ENCODE measurements around the gene DNAH7. TPM values are rescaled to one million over a fixed set of nuclear protein-coding genes. Genes with fewer than 3 reads are reported as not detected.
"Not testable (repeated sequence)": the region's sequence is repeated elsewhere in the genome, so short reads cannot be mapped to it uniquely, and the experiment has no call there.

The DNAH7 gene
- polyA plus RNA-seq, 1 donor, result 1.5 TPM

DNA sequence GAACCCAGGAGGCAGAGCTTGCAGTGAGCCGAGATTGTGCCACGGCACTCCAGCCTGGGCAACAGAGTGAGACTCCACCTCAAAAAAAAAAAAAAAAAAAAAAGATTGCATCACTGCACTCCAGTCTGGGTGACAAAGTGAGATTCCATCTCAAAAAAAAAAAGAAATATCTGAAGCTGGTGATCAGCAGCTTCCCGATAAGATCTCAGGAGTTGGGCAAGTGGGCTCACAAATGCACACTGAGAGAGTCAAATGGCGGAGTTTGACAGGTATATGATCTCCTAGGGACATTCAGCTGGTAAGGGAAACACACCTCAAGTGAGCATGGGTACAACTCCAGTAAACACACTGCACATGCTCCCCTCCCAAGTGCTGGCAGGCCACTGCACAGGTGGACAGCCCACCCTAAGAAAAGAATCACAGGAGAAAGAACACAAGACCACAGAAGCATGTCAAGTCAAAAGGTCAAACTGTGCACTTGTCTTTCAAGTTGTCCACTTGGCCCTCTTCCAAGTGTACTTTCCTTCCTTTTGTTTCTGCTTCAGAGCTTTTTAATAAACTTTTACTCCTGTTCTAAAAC lies 151.5 kb downstream of the DNAH7 start:
- not testable (repeated sequence) for H3K4me1 ChIP-seq (ENCODE audit: control insufficient read depth, insufficient read depth, low read length); DNase-seq; H3K4me3 ChIP-seq (ENCODE audit: low read length); H3K27ac ChIP-seq (ENCODE audit: low read length); H3K27me3 ChIP-seq (ENCODE audit: control insufficient read depth, insufficient read depth, low read length); H3K36me3 ChIP-seq (ENCODE audit: control insufficient read depth, insufficient read depth, low read length); H3K9me3 ChIP-seq (ENCODE audit: control insufficient read depth, low read depth, low read length)
- WGBS (ENCODE audit: insufficient coverage, low lambda C conversion rate), result no CpG with 5 or more reads among the region's 4 CpGs

- DNase-seq, result no peak
- Histone ChIP-seq H3K4me1 (ENCODE audit: control insufficient read depth, insufficient read depth, low read length) (no peaks in the 10 kb centered on the region), H3K27ac (ENCODE audit: low read length) (no peak overlapping the region), H3K4me3 (ENCODE audit: low read length) (no peak overlapping the region), H3K36me3 (ENCODE audit: control insufficient read depth, insufficient read depth, low read length) (no peaks in the 10 kb centered on the region), H3K27me3 (ENCODE audit: control insufficient read depth, insufficient read depth, low read length) (no peaks in the 10 kb centered on the region), H3K9me3 (ENCODE audit: control insufficient read depth, low read depth, low read length) (no peaks in the 10 kb centered on the region)
- WGBS (ENCODE audit: insufficient coverage, low lambda C conversion rate), result no CpG with 5 or more reads among the region's 4 CpGs
These were observed 156.6 kb downstream of the DNAH7 start for GRCh38 chr2:195912079-195912478.

GRCh38 chr2:195910570-195910969 lies 158.1 kb downstream of the DNAH7 start:
- Histone ChIP-seq H3K4me1 (ENCODE audit: control insufficient read depth, insufficient read depth, low read length) (no peaks in the 10 kb centered on the region), H3K27me3 (ENCODE audit: control insufficient read depth, insufficient read depth, low read length) (no peaks in the 10 kb centered on the region), H3K36me3 (ENCODE audit: control insufficient read depth, insufficient read depth, low read length) (no peaks in the 10 kb centered on the region), H3K27ac (ENCODE audit: low read length) (no peak overlapping the region), H3K4me3 (ENCODE audit: low read length) (no peak overlapping the region), H3K9me3 (ENCODE audit: control insufficient read depth, low read depth, low read length) (no peaks in the 10 kb centered on the region)
- 95% methylated on average over 4 of the region's 4 CpGs for whole genome bisulfite sequencing (ENCODE audit: insufficient coverage, low lambda C conversion rate)
- no peak for DNase-seq

DNA sequence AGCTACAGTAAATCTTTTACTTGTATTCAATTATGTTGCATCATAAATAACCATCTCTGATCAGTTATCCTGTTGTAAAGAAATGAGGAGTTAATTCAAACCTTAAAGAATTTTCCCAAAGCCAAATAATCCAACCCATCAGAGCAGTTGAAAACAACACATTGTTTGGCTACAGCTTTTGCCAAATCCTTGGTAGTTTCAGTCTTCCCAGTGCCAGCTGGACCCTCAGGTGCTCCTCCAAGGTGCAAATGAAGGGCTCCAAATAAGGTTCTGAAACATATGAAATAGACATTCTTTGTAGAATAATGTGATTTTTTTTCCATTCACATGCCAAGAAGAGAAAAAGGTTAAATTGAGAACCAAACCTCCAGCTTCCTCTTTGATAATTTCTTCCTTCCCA lies 158.7 kb downstream of the DNAH7 start:
- Histone ChIP-seq H3K36me3 (ENCODE audit: control insufficient read depth, insufficient read depth, low read length) (no peaks in the 10 kb centered on the region), H3K27me3 (ENCODE audit: control insufficient read depth, insufficient read depth, low read length) (no peaks in the 10 kb centered on the region), H3K4me1 (ENCODE audit: control insufficient read depth, insufficient read depth, low read length) (no peaks in the 10 kb centered on the region), H3K4me3 (ENCODE audit: low read length) (no peak overlapping the region), H3K9me3 (ENCODE audit: control insufficient read depth, low read depth, low read length) (no peaks in the 10 kb centered on the region), H3K27ac (ENCODE audit: low read length) (no peak overlapping the region)
- DNase-seq, result no peak

DNA sequence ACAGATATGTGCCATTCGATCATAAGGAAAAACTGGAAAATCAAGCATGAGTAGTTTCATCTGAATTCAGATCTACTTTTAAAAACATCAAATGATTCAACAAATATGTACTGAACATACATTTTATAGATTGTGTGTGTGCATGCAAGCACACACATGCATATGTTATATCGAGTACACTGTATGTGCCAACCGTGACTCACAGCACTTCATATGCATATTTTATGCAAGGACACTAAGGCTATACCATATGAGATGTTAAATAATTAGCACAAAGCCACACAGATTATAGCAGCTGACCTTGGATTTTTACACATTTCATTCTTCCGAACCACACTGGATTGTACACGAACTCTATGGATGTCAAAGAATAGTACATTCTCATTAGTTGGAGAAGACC lies 161.2 kb downstream of the DNAH7 start:
- H3K27ac ChIP-seq (ENCODE audit: low read length), result no peak overlapping the region
- H3K27me3 ChIP-seq (ENCODE audit: control insufficient read depth, insufficient read depth, low read length), result no peaks in the 10 kb centered on the region
- no peaks in the 10 kb centered on the region for H3K9me3 ChIP-seq (ENCODE audit: control insufficient read depth, low read depth, low read length)
- no peaks in the 10 kb centered on the region for H3K36me3 ChIP-seq (ENCODE audit: control insufficient read depth, insufficient read depth, low read length)
- DNase-seq, result no peak
- H3K4me1 ChIP-seq (ENCODE audit: control insufficient read depth, insufficient read depth, low read length), result no peaks in the 10 kb centered on the region
- no peak overlapping the region for H3K4me3 ChIP-seq (ENCODE audit: low read length)
- WGBS (ENCODE audit: insufficient coverage, low lambda C conversion rate), result no CpG with 5 or more reads among the region's 5 CpGs

- WGBS (ENCODE audit: insufficient coverage, low lambda C conversion rate), result no CpG with 5 or more reads among the region's 2 CpGs
- DNase-seq, result no peak
- Histone ChIP-seq H3K9me3 (ENCODE audit: control insufficient read depth, low read depth, low read length) (no peaks in the 10 kb centered on the region), H3K4me1 (ENCODE audit: control insufficient read depth, insufficient read depth, low read length) (no peaks in the 10 kb centered on the region), H3K27me3 (ENCODE audit: control insufficient read depth, insufficient read depth, low read length) (no peaks in the 10 kb centered on the region), H3K27ac (ENCODE audit: low read length) (no peak overlapping the region), H3K36me3 (ENCODE audit: control insufficient read depth, insufficient read depth, low read length) (no peaks in the 10 kb centered on the region), H3K4me3 (ENCODE audit: low read length) (no peak overlapping the region)
These were observed 164.7 kb downstream of the DNAH7 start for GRCh38 chr2:195903956-195904355.

GRCh38 chr2:195902857-195903256 lies 165.8 kb downstream of the DNAH7 start:
- Histone ChIP-seq H3K9me3 (ENCODE audit: control insufficient read depth, low read depth, low read length) (no peaks in the 10 kb centered on the region), H3K27ac (ENCODE audit: low read length) (no peak overlapping the region), H3K36me3 (ENCODE audit: control insufficient read depth, insufficient read depth, low read length) (no peaks in the 10 kb centered on the region), H3K4me1 (ENCODE audit: control insufficient read depth, insufficient read depth, low read length) (no peaks in the 10 kb centered on the region), H3K4me3 (ENCODE audit: low read length) (no peak overlapping the region), H3K27me3 (ENCODE audit: control insufficient read depth, insufficient read depth, low read length) (no peaks in the 10 kb centered on the region)
- DNase-seq, result no peak
- 100% methylated on average over 1 of the region's 1 CpG for WGBS (ENCODE audit: insufficient coverage, low lambda C conversion rate)

GRCh38 chr2:195899226-195899625 lies 169.4 kb downstream of the DNAH7 start:
- no peak overlapping the region for H3K27ac ChIP-seq (ENCODE audit: low read length)
- H3K4me1 ChIP-seq (ENCODE audit: control insufficient read depth, insufficient read depth, low read length), result no peaks in the 10 kb centered on the region
- H3K36me3 ChIP-seq (ENCODE audit: control insufficient read depth, insufficient read depth, low read length), result no peaks in the 10 kb centered on the region
- H3K27me3 ChIP-seq (ENCODE audit: control insufficient read depth, insufficient read depth, low read length), result no peaks in the 10 kb centered on the region
- no peak for DNase-seq
- no peak overlapping the region for H3K4me3 ChIP-seq (ENCODE audit: low read length)
- H3K9me3 ChIP-seq (ENCODE audit: control insufficient read depth, low read depth, low read length), result no peaks in the 10 kb centered on the region

DNA sequence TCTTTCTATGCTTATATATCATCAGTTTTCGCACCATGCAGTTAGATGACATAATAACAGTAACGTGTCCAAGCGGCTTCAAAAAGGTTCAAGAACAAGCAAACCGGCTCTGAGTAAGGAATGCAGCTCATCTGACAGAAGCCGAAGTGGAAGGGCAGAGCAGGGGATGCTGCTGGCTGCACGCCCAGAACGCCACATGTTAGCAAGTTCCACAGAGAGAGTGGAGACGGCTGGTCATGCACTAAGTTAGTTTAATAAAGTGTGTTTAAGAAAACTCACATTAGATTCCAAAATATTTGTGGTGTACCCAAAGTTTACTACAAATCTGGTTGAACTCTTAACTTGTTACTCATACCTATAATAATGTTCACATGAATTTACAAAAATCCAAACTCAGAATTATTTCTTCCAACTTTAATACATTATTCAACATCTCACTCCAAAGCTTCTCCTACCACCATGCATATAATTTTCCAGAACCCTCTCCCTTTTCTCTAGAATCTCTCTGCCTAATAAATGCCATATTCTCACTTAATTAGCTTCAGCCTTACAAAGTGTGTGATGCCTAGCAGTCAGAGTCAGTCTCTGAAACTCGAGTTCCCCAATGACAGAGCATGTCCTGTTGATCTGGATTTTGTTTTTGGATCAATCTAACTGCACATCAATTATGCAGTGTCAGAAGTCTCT lies 170.0 kb downstream of the DNAH7 start:
- no peaks in the 10 kb centered on the region for H3K9me3 ChIP-seq (ENCODE audit: control insufficient read depth, low read depth, low read length)
- no peaks in the 10 kb centered on the region for H3K27me3 ChIP-seq (ENCODE audit: control insufficient read depth, insufficient read depth, low read length)
- DNase-seq, result peak; percentile 45 to 53
- H3K4me3 ChIP-seq (ENCODE audit: low read length), result no peak overlapping the region
- H3K27ac ChIP-seq (ENCODE audit: low read length), result no peak overlapping the region
- no peaks in the 10 kb centered on the region for H3K4me1 ChIP-seq (ENCODE audit: control insufficient read depth, insufficient read depth, low read length)
- no peaks in the 10 kb centered on the region for H3K36me3 ChIP-seq (ENCODE audit: control insufficient read depth, insufficient read depth, low read length)
- WGBS (ENCODE audit: insufficient coverage, low lambda C conversion rate), result 83% methylated on average over 1 of the region's 9 CpGs

GRCh38 chr2:195891081-195891480 lies 177.6 kb downstream of the DNAH7 start:
- WGBS (ENCODE audit: insufficient coverage, low lambda C conversion rate), result 100% methylated on average over 1 of the region's 2 CpGs

DNA sequence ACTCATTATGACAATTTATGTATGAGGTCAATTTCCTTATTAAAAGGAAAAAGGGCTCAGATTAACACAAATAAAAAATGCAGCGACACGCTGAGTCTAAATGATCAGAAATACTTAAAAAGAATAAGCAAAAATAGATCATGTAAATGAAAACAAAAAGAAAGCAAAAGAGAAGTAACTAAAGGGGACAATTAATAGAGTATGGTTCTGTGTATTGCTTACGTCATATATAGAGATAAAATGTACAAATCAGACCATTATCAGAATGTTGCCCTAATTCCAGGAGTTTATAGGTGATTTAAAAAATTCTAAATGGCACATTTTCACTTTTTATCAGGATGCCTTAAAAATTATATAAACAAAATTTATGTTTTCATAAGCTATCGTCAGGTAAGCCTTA lies 189.5 kb downstream of the DNAH7 start:
- Histone ChIP-seq H3K27me3 (ENCODE audit: control insufficient read depth, insufficient read depth, low read length) (no peaks in the 10 kb centered on the region), H3K4me3 (ENCODE audit: low read length) (no peak overlapping the region), H3K4me1 (ENCODE audit: control insufficient read depth, insufficient read depth, low read length) (no peaks in the 10 kb centered on the region), H3K27ac (ENCODE audit: low read length) (no peak overlapping the region), H3K36me3 (ENCODE audit: control insufficient read depth, insufficient read depth, low read length) (no peaks in the 10 kb centered on the region), H3K9me3 (ENCODE audit: control insufficient read depth, low read depth, low read length) (no peaks in the 10 kb centered on the region)
- DNase-seq, result no peak
- 93% methylated on average over 4 of the region's 4 CpGs for WGBS (ENCODE audit: insufficient coverage, low lambda C conversion rate)

More at GRCh38 chr2:195891081-195891480, 177.6 kb downstream of the DNAH7 start:
- Histone ChIP-seq H3K27me3 (ENCODE audit: control insufficient read depth, insufficient read depth, low read length) (no peaks in the 10 kb centered on the region), H3K9me3 (ENCODE audit: control insufficient read depth, low read depth, low read length) (no peaks in the 10 kb centered on the region), H3K4me3 (ENCODE audit: low read length) (no peak overlapping the region), H3K4me1 (ENCODE audit: control insufficient read depth, insufficient read depth, low read length) (no peaks in the 10 kb centered on the region), H3K36me3 (ENCODE audit: control insufficient read depth, insufficient read depth, low read length) (no peaks in the 10 kb centered on the region), H3K27ac (ENCODE audit: low read length) (no peak overlapping the region)
- DNase-seq, result no peak

All from large intestine (tissue), 3 donors.